ENCODE data around the gene ROCK2. TPM values are rescaled to one million over a fixed set of nuclear protein-coding genes. Genes with fewer than 3 reads are reported as not detected.

The ROCK2 gene
- polyA plus RNA-seq, 1 of the 3 experiments (the other 2 are of a cell fraction) = 4.2 TPM

- CTCF ChIA-PET = interaction anchor here (0.9 to 2.1 kb wide), 5 partner anchors 23 to 216 kb away, joined by 3 to 6 read pairs (median 5); no protein-coding TSS in a partner anchor
- Histone ChIP-seq H3K9ac (no peak overlapping the region), H3K27me3 (ENCODE audit: insufficient read depth) (no peaks in the 10 kb centered on the region; the same call in 1 of the 2 replicates), H3K36me3 (replicated peaks in 1 of 2; ENCODE audit: control insufficient read depth in 1 of 2, insufficient read depth in 2 of 2, low read length in 1 of 2) (no peaks in the 10 kb centered on the region), H3K4me2 (no peak overlapping the region), H3K9me3 (no peaks in the 10 kb centered on the region), H3K4me1 (ENCODE audit: control insufficient read depth in 1 of 2, insufficient read depth in 2 of 2, low read depth in 1 of 2, low read length in 1 of 2) (peaks cover 6% of the 10 kb centered on the region in 2 experiments; a peak in 3 of 4 replicates), H3K27ac (ENCODE audit: low read depth in 2 of 2, low read length in 1 of 2) (no peak overlapping the region), H3K9me2 (no peaks in the 10 kb centered on the region), H3F3A (replicated peaks; ENCODE audit: insufficient read depth) (peaks cover 11% of the 10 kb centered on the region), H4K20me1 (ENCODE audit: insufficient read depth) (peaks cover 2% of the 10 kb centered on the region), H3K4me3 (ENCODE audit: low read depth in 2 of 2, low read length in 1 of 2) (no peak overlapping the region), H2AFZ (ENCODE audit: low read depth) (no peak overlapping the region), H3K79me2 (ENCODE audit: insufficient read depth) (peaks cover 9% of the 10 kb centered on the region)
- POLR2A ChIA-PET = no interaction called here
- no peak for DNase-seq
- no peak for TF ChIP-seq EZH2phosphoT487 (IDR thresholded peaks at IDR 0.05; ENCODE audit: borderline replicate concordance, low read depth)
- no peak for TF ChIP-seq ZBTB33 (IDR thresholded peaks at IDR 0.05; ENCODE audit: borderline replicate concordance, low read depth)
- no peak for TF ChIP-seq CTCF (IDR thresholded peaks at IDR 0.05)
- 93% methylated on average over 5 of the region's 5 CpGs for WGBS (ENCODE audit: low lambda C conversion rate)
Measured at GRCh38 chr2:11348209-11348749, 3.8 kb upstream of the ROCK2 start.

GRCh38 chr2:11347403-11347959 is 3.0 kb upstream of the ROCK2 start:
- Histone ChIP-seq H3K27me3 (ENCODE audit: insufficient read depth) (no peaks in the 10 kb centered on the region), H3K4me1 (ENCODE audit: control insufficient read depth in 1 of 2, insufficient read depth in 2 of 2, low read depth in 1 of 2, low read length in 1 of 2) (peaks cover 6 to 9% of the 10 kb centered on the region in 2 experiments; a peak in 3 of 4 replicates), H3K9me2 (no peaks in the 10 kb centered on the region), H3K79me2 (ENCODE audit: insufficient read depth) (peaks cover 17% of the 10 kb centered on the region), H2AFZ (ENCODE audit: low read depth) (no peak overlapping the region), H3K36me3 (replicated peaks in 1 of 2; ENCODE audit: control insufficient read depth in 1 of 2, insufficient read depth in 2 of 2, low read length in 1 of 2) (no peaks in the 10 kb centered on the region), H3K9me3 (no peaks in the 10 kb centered on the region), H3F3A (replicated peaks; ENCODE audit: insufficient read depth) (peaks cover 18% of the 10 kb centered on the region), H3K27ac (ENCODE audit: low read depth in 2 of 2, low read length in 1 of 2) (no peak overlapping the region), H3K4me2 (no peak overlapping the region), H4K20me1 (ENCODE audit: insufficient read depth) (peaks cover 10% of the 10 kb centered on the region), H3K4me3 (ENCODE audit: low read depth in 2 of 2, low read length in 1 of 2) (no peak overlapping the region), H3K9ac (no peak overlapping the region)
- WGBS (ENCODE audit: low lambda C conversion rate) = 92% methylated on average over 7 of the region's 7 CpGs
- POLR2A ChIA-PET = no interaction called here
- DNase-seq = no peak
- CTCF ChIA-PET = interaction anchor here (0.9 to 2.1 kb wide), 4 partner anchors 24 to 64 kb away, joined by 3 to 5 read pairs (median 4); no protein-coding TSS in a partner anchor
- TF ChIP-seq SMC3 (IDR thresholded peaks at IDR 0.05; ENCODE audit: low read depth, low read length) (no peak), TEAD4 (IDR thresholded peaks at IDR 0.05; ENCODE audit: borderline replicate concordance, insufficient read depth) (no peak), FOXJ3 (CRISPR knock-in tag; IDR thresholded peaks at IDR 0.05) (no peak), MAX (IDR thresholded peaks at IDR 0.05; ENCODE audit: low read depth) (no peak), NFIC (IDR thresholded peaks at IDR 0.05; ENCODE audit: borderline replicate concordance) (no peak), FOSL2 (IDR thresholded peaks at IDR 0.05; ENCODE audit: borderline replicate concordance, low read depth) (no peak), ELF1 (IDR thresholded peaks at IDR 0.05) (no peak), RCOR1 (IDR thresholded peaks at IDR 0.05; ENCODE audit: low read length) (no peak), GATA2 (CRISPR knock-in tag; IDR thresholded peaks at IDR 0.05) (no peak), POLR2AphosphoS5 (IDR thresholded peaks at IDR 0.05; ENCODE audit: low read depth, low read length) (no peak), USF2 (IDR thresholded peaks at IDR 0.05; ENCODE audit: borderline replicate concordance, low read depth, low read length) (no peak), RFX5 (IDR thresholded peaks at IDR 0.05; ENCODE audit: low read length) (no peak), TAF1 (IDR thresholded peaks at IDR 0.05; ENCODE audit: borderline replicate concordance, low read depth, low read length) (no peak), CHD2 (IDR thresholded peaks at IDR 0.05; ENCODE audit: low read length, partially characterized antibody) (no peak), GABPA (IDR thresholded peaks at IDR 0.05; ENCODE audit: low read depth) (no peak), CTCF (IDR thresholded peaks at IDR 0.05) (no peak), SIN3A (IDR thresholded peaks at IDR 0.05; ENCODE audit: borderline replicate concordance, low read depth, low read length) (no peak), YY1 (IDR thresholded peaks at IDR 0.05; ENCODE audit: low read depth) (no peak), EZH2phosphoT487 (IDR thresholded peaks at IDR 0.05; ENCODE audit: borderline replicate concordance, low read depth) (no peak)

Data from SK-N-SH (cell line).